KMS-11 (cell line): Measurements from ENCODE around the gene PIGQ.

Experiments used
- H2AFZ ChIP-seq: fragments of 200-600 bp; sonication (generic); 2 replicates; pipeline ENCODE4 v1.6.1; 2016; ENCODE audit warnings: antibody characterized with exemption, mixed run types, low read depth
- H3K27ac ChIP-seq: fragments of 200-600 bp; sonication (generic); 2 replicates; pipeline ENCODE4 v1.6.1; 2016; ENCODE audit warnings: mild to moderate bottlenecking, mixed run types
- H3K27me3 ChIP-seq: fragments of 200-600 bp; sonication (generic); 2 replicates; pipeline ENCODE4 v1.6.1; 2017; ENCODE audit warnings: mild to moderate bottlenecking, low read depth, mixed run types, moderate library complexity; ENCODE audit not compliant: insufficient read depth
- H3K36me3 ChIP-seq: fragments of 200-600 bp; sonication (generic); 2 replicates; pipeline ENCODE4 v1.6.1; 2017; ENCODE audit warnings: mild to moderate bottlenecking, mixed run types; ENCODE audit not compliant: insufficient read depth
- H3K4me1 ChIP-seq: fragments of 200-600 bp; sonication (generic); 2 replicates; pipeline ENCODE4 v1.6.1; 2016; ENCODE audit warnings: mild to moderate bottlenecking, low read depth, mixed run types; ENCODE audit not compliant: poor library complexity, severe bottlenecking
- H3K4me2 ChIP-seq: fragments of 200-600 bp; sonication (generic); 2 replicates; pipeline ENCODE4 v1.7.0; 2016; ENCODE audit warnings: mild to moderate bottlenecking, mixed run types
- H3K4me3 ChIP-seq: fragments of 200-600 bp; sonication (generic); IDR thresholded peaks from 2 replicates; pipeline ENCODE4 v1.6.1; 2017; ENCODE audit warnings: low read depth, low read length, mixed read lengths; ENCODE audit not compliant: insufficient read depth
- H3K79me2 ChIP-seq: fragments of 200-600 bp; sonication (generic); 2 replicates; pipeline ENCODE4 v1.6.1; 2016; ENCODE audit warnings: low read depth, mixed run types; ENCODE audit not compliant: insufficient read depth
- H3K9ac ChIP-seq: fragments of 200-600 bp; sonication (generic); 2 replicates; pipeline ENCODE4 v1.6.1; 2016; ENCODE audit warnings: mild to moderate bottlenecking, mixed run types
- H4K20me1 ChIP-seq: fragments of 200-600 bp; sonication (generic); 2 replicates; pipeline ENCODE4 v1.6.1; 2016; ENCODE audit warnings: mild to moderate bottlenecking, mixed run types; ENCODE audit not compliant: insufficient read depth
- CTCF ChIP-seq: fragments of 200-600 bp; sonication (generic); conservative IDR thresholded peaks from 2 replicates; pipeline ENCODE4 v1.6.1; 2017; ENCODE audit warnings: low read depth, mild to moderate bottlenecking, antibody characterized with exemption, low read length, moderate library complexity, mixed read lengths

PIGQ gene

GRCh38 chr16:606656-607307 lies 37.0 kb downstream of the PIGQ start:
- Histone ChIP-seq H3K27ac (no peak overlapping the region), H3K4me3 (no peak overlapping the region), H3K4me2 (no peak overlapping the region), H3K27me3 (no peaks in the 10 kb centered on the region), H3K36me3 (no peaks in the 10 kb centered on the region), H3K9ac (no peak overlapping the region), H3K4me1 (no peaks in the 10 kb centered on the region), H3K79me2 (peaks cover 9% of the 10 kb centered on the region; the same call in 1 of the 2 replicates), H4K20me1 (no peaks in the 10 kb centered on the region), H2AFZ (no peak overlapping the region)
- no peak for TF ChIP-seq CTCF

DNA sequence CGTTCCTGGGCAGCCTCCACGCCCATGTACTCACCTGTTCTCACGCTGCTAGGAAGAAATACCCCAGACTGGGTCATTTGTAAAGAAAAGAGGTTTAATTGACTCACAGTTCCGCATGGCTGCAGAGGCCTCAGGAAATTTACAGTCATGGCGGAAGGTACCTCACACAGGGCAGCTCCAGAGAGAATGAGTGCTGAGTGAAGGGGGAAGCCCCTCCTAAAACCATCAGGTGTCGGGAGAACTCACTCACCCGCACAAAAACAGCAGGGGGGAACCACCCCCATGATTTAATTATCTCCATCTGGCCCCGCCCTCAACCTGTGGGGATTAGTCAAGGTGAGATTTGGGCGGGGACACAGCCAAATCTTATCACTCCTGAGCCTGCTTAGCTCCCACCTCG lies 38.3 kb downstream of the PIGQ start:
- no peak overlapping the region for H3K9ac ChIP-seq

GRCh38 chr16:609316-609715 lies 39.5 kb downstream of the PIGQ start:
- H3K27ac ChIP-seq: no peak overlapping the region
- H3K36me3 ChIP-seq: no peaks in the 10 kb centered on the region
- no peak overlapping the region for H3K4me3 ChIP-seq
- H3K4me2 ChIP-seq: no peak overlapping the region
- TF ChIP-seq CTCF: no peak
- no peaks in the 10 kb centered on the region for H3K4me1 ChIP-seq
- peaks cover 8% of the 10 kb centered on the region; the same call in 1 of the 2 replicates for H3K79me2 ChIP-seq
- no peaks in the 10 kb centered on the region for H4K20me1 ChIP-seq
- H3K9ac ChIP-seq: no peak overlapping the region
- H3K27me3 ChIP-seq: no peaks in the 10 kb centered on the region
- no peak overlapping the region for H2AFZ ChIP-seq

More for the DNA sequence above, 38.3 kb downstream of the PIGQ start:
- peaks cover 9% of the 10 kb centered on the region; the same call in 1 of the 2 replicates for H3K79me2 ChIP-seq
- no peaks in the 10 kb centered on the region for H3K27me3 ChIP-seq
- no peaks in the 10 kb centered on the region for H4K20me1 ChIP-seq
- no peak for TF ChIP-seq CTCF
- no peak overlapping the region for H3K4me2 ChIP-seq
- no peaks in the 10 kb centered on the region for H3K36me3 ChIP-seq
- no peak overlapping the region for H3K27ac ChIP-seq
- H3K4me1 ChIP-seq: no peaks in the 10 kb centered on the region
- no peak overlapping the region for H3K4me3 ChIP-seq
- no peak overlapping the region for H2AFZ ChIP-seq

DNA sequence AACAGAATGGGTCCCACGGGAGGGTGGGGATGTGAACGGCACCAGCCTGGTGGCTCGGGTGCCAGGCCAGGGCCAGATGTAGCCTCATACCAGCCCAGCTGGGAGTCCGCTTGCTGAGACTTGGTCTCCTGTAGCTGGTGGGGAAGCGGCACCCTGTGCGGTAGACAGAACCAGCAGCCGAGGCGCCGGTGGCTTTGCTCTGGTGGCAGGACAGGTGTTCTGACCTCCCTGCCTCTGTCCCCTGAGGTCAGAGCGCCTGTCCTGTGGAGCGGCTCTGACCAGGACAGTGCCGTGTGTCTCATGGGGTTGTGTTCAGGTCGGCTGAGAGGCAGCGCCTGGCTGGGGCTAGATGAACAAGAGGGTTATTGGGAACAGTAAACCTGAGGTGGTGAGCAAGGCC lies 40.2 kb downstream of the PIGQ start:
- no peak overlapping the region for H3K4me3 ChIP-seq
- no peak overlapping the region for H3K27ac ChIP-seq
- H2AFZ ChIP-seq: no peak overlapping the region
- H4K20me1 ChIP-seq: no peaks in the 10 kb centered on the region
- no peaks in the 10 kb centered on the region for H3K36me3 ChIP-seq
- H3K79me2 ChIP-seq: peaks cover 2% of the 10 kb centered on the region; the same call in 1 of the 2 replicates
- H3K4me2 ChIP-seq: no peak overlapping the region
- no peak for TF ChIP-seq CTCF
- no peaks in the 10 kb centered on the region for H3K27me3 ChIP-seq
- H3K9ac ChIP-seq: no peak overlapping the region
- no peaks in the 10 kb centered on the region for H3K4me1 ChIP-seq
